ENCODE measurements around the gene PROB1. TPM values are rescaled to one million over a fixed set of nuclear protein-coding genes. Genes with fewer than 3 reads are reported as not detected.
A peak's percentile ranks its signal among the peaks of the same experiment; 100 is the strongest.
"Not testable (repeated sequence)": the region's sequence is repeated elsewhere in the genome, so short reads cannot be mapped to it uniquely, and the experiment has no call there.

The PROB1 gene
- total RNA-seq, 2 experiments from 2014 or later = 3.8 to 3.9 TPM

DNA sequence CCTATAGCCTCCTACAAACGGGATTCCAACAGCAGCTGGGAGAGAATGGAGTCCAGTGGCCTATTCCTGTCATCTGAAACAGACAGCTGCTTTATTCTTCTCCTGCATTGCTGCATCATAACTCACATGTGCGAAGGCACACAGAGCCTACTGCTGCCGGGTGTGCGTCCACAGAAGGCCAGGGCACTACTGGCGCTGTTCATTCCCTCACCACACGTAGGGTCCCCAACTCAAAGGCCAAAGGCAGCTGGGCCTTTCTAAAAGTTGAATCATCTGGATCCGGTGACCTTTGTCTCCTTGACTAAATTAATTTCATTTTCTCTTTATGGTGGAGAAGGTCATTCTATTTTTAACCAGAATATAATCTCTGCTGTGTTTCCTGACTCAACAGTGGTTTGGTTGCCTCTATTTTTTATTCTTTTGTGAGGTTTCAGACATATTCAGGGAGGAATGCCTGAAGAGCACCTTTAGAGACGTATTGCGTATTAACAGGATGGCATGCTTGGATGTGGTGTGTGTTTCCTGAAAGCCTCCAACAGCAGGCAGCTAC, 19.8 kb upstream of the PROB1 start:
- peaks cover 46% of the 10 kb centered on the region for H3K36me3 Mint-ChIP-seq
- no peaks in the 10 kb centered on the region for H3K27me3 Mint-ChIP-seq
- ChIA-PET POLR2A (interaction anchor here (0.8 to 7.9 kb wide), 19 partner anchors 11 to 151 kb away, joined by 3 to 57 read pairs (median 9); partner anchors contain the start of genes DNAJC18, MATR3, MZB1 and PAIP2), CTCF (interaction anchor here (0.9 to 13.6 kb wide), 10 partner anchors 8 to 179 kb away, joined by 3 to 443 read pairs (median 4); partner anchors contain the start of genes DNAJC18, SPATA24 and UBE2D2)
- H3K27ac Mint-ChIP-seq = peak overlapping the region; percentile 96
- H3K4me3 Mint-ChIP-seq = peak overlapping the region; percentile 61
- DNase-seq = peak; percentile 31
- H3K4me1 Mint-ChIP-seq (ENCODE audit: low read depth) = peaks cover 52% of the 10 kb centered on the region
- intact Hi-C loops (cut with micrococcal nuclease) = loop anchor here (1.0 to 2.0 kb wide), 10 partner anchors 10 to 223 kb away; partner anchors contain the start of genes PAIP2, SPATA24, STING1 and UBE2D2
- no peaks in the 10 kb centered on the region for H3K9me3 Mint-ChIP-seq

DNA sequence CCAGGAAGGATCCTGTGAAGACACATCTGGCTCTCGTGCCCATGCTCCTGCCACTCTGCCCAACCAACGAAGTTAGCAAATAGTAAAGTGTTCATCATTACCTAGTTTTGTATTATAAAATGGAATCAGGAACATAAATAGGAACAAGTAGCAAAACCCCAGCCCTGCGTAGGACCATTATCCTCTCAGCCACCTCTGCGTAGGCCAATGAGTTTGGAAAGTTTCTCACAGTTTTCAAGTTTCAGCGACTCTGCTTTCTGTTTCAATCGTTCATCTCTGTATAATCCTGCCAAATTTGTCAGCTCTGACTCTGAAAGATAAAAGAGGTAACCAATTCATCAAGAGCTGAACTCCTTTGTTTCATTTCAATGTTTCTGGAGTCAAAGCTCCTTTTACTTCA, 19.1 kb upstream of the PROB1 start:
- peak overlapping the region; percentile 61 for H3K4me3 Mint-ChIP-seq
- intact Hi-C loops (cut with micrococcal nuclease) = loop anchor here (1.0 to 2.0 kb wide), 6 partner anchors 10 to 223 kb away; partner anchors contain the start of genes SPATA24, STING1 and UBE2D2

DNA sequence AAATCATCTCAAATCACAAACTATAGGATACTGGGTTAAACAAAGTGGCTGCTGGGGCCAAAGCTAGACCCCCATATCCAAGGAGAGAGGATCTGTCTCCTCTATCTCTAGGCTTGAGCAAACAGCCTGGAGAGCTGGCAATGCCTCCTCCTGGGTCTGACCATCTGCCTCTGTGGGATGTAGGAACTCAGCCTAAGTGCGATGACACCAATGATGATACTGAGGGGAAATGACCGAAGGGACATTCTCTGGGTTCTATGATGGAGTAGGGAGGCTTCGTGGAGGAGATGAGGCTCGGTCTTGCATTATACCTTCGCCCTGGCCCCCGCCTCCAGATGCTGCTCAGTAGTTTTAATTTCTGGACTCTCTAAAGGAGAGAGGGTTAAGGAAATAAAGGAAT, 18.2 kb upstream of the PROB1 start:
- POLR2A ChIA-PET = interaction anchor here (2.9 to 5.7 kb wide), 2 partner anchors 21 to 46 kb away, joined by 14 to 57 read pairs; partner anchors contain the start of gene MZB1

More for the DNA sequence above, 19.1 kb upstream of the PROB1 start:
- H3K27ac Mint-ChIP-seq = peak overlapping the region; percentile 96
- DNase-seq = peak; percentile 62
- ChIA-PET POLR2A (interaction anchor here (0.6 to 7.9 kb wide), 17 partner anchors 11 to 151 kb away, joined by 3 to 57 read pairs (median 11); partner anchors contain the start of genes DNAJC18, MATR3, MZB1 and PAIP2), CTCF (interaction anchor here (0.6 to 13.6 kb wide), 10 partner anchors 9 to 180 kb away, joined by 3 to 443 read pairs (median 4); partner anchors contain the start of genes DNAJC18, SPATA24 and UBE2D2)
- H3K9me3 Mint-ChIP-seq = no peaks in the 10 kb centered on the region
- peaks cover 42% of the 10 kb centered on the region for H3K36me3 Mint-ChIP-seq
- H3K27me3 Mint-ChIP-seq = no peaks in the 10 kb centered on the region
- H3K4me1 Mint-ChIP-seq (ENCODE audit: low read depth) = peaks cover 52% of the 10 kb centered on the region

DNA sequence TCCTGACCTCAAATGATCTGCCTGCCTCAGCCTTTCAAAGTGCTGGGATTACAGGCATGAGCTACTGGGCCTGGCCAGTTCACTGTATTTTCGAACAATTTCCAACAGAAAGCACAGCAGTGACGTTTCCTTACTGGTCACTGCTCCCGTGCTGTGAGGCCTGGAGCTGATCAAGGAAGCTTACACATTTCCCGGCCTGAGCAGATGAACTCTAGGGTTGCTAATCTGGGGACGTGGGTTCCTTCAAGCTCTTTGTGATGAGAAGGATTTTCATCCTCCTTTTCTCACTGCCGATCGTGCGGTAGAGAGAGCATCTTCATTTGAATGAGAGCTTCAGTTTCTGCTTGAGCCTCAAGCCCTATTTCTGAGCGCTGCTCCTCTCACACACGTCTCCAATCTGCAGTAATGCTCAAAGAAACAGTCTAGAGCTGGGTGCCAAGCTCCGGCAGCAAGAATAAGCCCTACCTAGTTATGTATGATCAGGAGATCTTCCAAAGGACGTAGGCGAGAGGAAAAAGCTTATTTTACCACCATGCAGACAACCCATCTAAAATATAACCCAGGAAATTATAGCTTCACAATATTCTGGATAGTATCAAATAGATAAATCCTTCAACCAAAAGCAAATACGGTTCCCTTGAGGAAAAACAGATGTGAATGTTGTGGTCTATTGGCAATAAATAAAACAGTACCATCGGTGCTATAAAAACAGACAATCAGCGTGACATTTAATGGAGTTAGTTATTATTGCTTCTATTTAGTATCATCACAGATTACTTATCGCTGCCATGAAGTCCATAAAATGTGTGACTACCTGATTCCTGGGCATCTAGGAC, 16.3 kb upstream of the PROB1 start:
- Mint-ChIP-seq H3K27ac (no peak overlapping the region), H3K4me3 (no peak overlapping the region), H3K36me3 (peaks cover 27% of the 10 kb centered on the region), H3K4me1 (ENCODE audit: low read depth) (peaks cover 43% of the 10 kb centered on the region), H3K27me3 (no peaks in the 10 kb centered on the region), H3K9me3 (no peaks in the 10 kb centered on the region)
- DNase-seq = no peak
- ChIA-PET CTCF (interaction anchor here (0.9 to 4.0 kb wide), 7 partner anchors 8 to 222 kb away, joined by 3 to 16 read pairs (median 3); no protein-coding TSS in a partner anchor), POLR2A (no interaction called here)
- intact Hi-C loops (cut with micrococcal nuclease) = no loop called here

More for the DNA sequence above, 18.2 kb upstream of the PROB1 start:
- no peak overlapping the region for H3K4me3 Mint-ChIP-seq
- DNase-seq = no peak
- peaks cover 50% of the 10 kb centered on the region for H3K4me1 Mint-ChIP-seq (ENCODE audit: low read depth)
- CTCF ChIA-PET = interaction anchor here (1.1 to 13.6 kb wide), 5 partner anchors 10 to 103 kb away, joined by 3 to 443 read pairs (median 9); partner anchors contain the start of genes DNAJC18 and SPATA24
- intact Hi-C loops (cut with micrococcal nuclease) = no loop called here
- H3K27me3 Mint-ChIP-seq = no peaks in the 10 kb centered on the region
- peaks cover 35% of the 10 kb centered on the region for H3K36me3 Mint-ChIP-seq
- peak overlapping the region; percentile 96 for H3K27ac Mint-ChIP-seq
- no peaks in the 10 kb centered on the region for H3K9me3 Mint-ChIP-seq

DNA sequence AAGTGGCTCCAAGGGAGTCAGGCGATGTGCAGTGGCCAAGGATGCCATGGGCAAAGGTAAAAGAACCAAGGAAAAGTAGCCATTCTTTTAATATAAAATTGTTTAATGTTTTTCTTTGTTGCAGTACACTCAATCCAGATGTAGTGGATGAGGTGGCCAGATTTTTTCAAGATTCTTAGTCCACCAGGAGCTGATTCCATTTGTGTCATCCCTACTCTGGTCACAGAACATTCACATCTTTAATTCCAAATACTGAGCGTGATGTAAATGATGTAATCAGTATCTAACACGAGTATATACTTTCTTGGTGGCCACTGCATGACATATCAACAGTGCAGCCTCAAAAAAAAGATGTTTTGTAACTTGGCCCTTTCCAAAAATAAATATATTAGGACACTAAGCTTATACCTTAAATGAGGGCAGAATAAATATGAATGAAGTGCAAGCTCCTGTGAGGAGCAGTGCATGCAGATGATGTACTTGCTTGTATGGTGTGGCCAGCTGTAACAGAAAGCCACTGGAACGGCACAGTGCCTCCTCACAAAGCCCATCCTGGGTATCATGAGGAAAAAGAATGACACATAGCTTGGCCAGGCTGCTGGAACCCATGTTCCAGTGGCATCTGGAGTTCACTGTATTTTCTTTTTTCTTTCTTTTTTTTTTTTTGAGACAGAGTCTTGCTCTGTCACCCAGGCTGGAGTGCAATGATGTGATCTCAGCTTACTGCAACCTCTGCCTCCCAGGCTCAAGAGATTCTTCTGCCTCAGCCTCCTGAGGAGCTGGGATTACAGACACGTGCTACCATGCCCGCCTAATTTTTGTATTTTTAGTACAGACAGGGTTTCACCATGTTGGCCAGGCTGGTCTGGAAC, 15.5 kb upstream of the PROB1 start:
- Mint-ChIP-seq H3K4me3 (no peak overlapping the region), H3K9me3 (no peaks in the 10 kb centered on the region), H3K4me1 (ENCODE audit: low read depth) (peaks cover 34% of the 10 kb centered on the region), H3K36me3 (peaks cover 26% of the 10 kb centered on the region), H3K27me3 (no peaks in the 10 kb centered on the region), H3K27ac (no peak overlapping the region)
- no peak for DNase-seq
- intact Hi-C loops (cut with micrococcal nuclease) = no loop called here
- ChIA-PET CTCF (interaction anchor here (0.8 to 4.0 kb wide), 8 partner anchors 7 to 223 kb away, joined by 3 to 16 read pairs (median 3); no protein-coding TSS in a partner anchor), POLR2A (no interaction called here)

DNA sequence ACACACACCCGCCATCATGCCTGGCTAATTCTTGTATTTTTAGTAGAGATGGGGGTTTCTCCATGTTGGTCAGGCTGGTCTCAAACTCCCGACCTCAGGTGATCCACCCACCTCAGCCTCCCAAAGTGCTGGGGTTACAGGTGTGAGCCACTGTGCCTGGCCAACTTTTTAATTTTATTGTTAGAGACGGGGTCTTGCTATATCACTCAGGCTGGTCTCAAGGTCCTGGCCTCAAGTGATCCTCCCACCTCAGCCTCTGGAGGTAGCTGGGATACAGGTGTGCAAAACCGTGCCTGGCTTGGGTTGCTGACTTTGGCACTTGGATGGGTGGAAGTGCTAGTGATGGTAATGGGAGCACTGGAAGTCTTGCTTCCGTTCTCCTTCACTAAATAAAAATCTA, 14.2 kb upstream of the PROB1 start:
- CTCF ChIA-PET = interaction anchor here (2.1 to 4.0 kb wide), 2 partner anchors 11 to 13 kb away, joined by 6 to 16 read pairs; no protein-coding TSS in a partner anchor
- intact Hi-C loops (cut with micrococcal nuclease); POLR2A ChIA-PET; DNase-seq; H3K27me3 Mint-ChIP-seq; H3K9me3 Mint-ChIP-seq; H3K4me3 Mint-ChIP-seq; H3K27ac Mint-ChIP-seq: not testable (repeated sequence)
- Mint-ChIP-seq H3K36me3 (peaks cover 24% of the 10 kb centered on the region), H3K4me1 (ENCODE audit: low read depth) (peaks cover 29% of the 10 kb centered on the region)

DNA sequence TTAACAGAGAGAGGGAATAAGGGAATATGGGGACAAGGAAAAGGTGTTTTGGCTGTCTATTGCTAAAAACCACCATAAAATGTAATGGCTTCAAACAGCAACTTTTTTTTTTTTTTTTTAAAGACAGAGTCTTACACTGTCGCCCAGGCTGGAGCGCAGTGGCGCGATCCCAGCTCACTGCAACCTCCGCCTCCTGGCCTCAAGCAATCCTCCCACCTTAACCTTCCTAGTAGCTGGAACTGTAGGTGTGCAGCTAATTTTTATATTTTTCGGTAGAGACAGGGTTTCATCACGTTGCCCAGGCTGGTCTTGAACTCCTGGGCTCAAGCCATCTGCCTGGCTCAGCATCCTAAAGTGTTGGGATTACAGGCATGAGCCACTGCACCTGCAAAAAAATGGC, 13.3 kb upstream of the PROB1 start:
- POLR2A ChIA-PET = no interaction called here
- H3K4me1 Mint-ChIP-seq (ENCODE audit: low read depth) = peaks cover 23% of the 10 kb centered on the region
- CTCF ChIA-PET = interaction anchor here (0.6 to 4.0 kb wide), 2 partner anchors 14 to 35 kb away, joined by 3 to 16 read pairs; no protein-coding TSS in a partner anchor

DNA sequence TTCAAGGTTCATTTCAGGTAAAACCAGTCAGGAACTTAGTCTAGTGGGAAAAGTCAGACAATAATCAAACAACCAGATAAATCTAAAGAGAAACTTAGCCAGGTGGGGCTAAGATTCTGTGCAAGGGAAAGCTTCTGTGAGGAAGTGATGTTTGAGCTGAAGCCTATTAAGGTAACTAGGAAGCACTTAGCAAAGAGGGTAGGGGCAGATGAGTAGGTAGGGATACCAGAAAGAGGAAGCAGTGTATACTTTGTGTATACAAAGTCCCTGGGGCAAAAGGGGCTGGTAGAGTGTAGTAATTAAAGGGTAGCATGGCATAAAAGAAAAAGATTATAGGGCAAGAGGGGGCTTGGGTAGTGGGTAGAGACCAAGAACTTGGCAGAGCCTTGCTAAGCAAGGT, 12.6 kb upstream of the PROB1 start:
- no peak overlapping the region for H3K27ac Mint-ChIP-seq
- intact Hi-C loops (cut with micrococcal nuclease) = no loop called here
- H3K27me3 Mint-ChIP-seq = no peaks in the 10 kb centered on the region
- H3K4me1 Mint-ChIP-seq (ENCODE audit: low read depth) = peaks cover 23% of the 10 kb centered on the region
- no peak for DNase-seq
- POLR2A ChIA-PET = interaction anchor here (1.0 kb wide), 1 partner anchor 107 kb away, joined by 3 read pairs; no protein-coding TSS in a partner anchor
- CTCF ChIA-PET = interaction anchor here (0.9 to 1.2 kb wide), 2 partner anchors 8 to 15 kb away, joined by 3 read pairs; no protein-coding TSS in a partner anchor
- H3K36me3 Mint-ChIP-seq = peaks cover 10% of the 10 kb centered on the region
- H3K4me3 Mint-ChIP-seq = no peak overlapping the region
- no peaks in the 10 kb centered on the region for H3K9me3 Mint-ChIP-seq

More for the DNA sequence above, 13.3 kb upstream of the PROB1 start:
- Mint-ChIP-seq H3K27me3 (no peaks in the 10 kb centered on the region), H3K9me3 (no peaks in the 10 kb centered on the region), H3K4me3 (no peak overlapping the region), H3K27ac (no peak overlapping the region), H3K36me3 (peaks cover 16% of the 10 kb centered on the region)
- DNase-seq = no peak
- intact Hi-C loops (cut with micrococcal nuclease) = no loop called here

DNA sequence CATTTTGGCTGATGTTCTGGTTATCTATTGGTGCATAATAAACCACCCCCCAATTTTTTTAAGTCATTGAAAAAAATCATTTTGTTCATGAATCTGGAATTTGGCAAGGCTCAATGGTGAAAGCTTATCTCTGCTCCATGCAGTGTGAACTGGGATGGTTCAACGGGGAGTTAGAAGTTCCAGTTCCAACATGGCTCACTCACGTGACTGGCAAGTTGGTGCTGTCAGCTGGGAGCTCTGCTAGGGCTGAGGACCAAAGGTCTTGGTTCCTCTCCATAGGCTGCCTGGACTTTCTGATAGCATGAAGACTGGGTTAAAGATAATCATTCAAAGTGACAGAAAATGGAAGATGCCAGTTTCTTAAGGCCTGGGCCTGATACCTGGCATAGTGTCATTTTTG, 12.1 kb upstream of the PROB1 start:
- no peak overlapping the region for H3K27ac Mint-ChIP-seq
- intact Hi-C loops (cut with micrococcal nuclease) = no loop called here
- H3K9me3 Mint-ChIP-seq = no peaks in the 10 kb centered on the region
- DNase-seq = no peak
- H3K4me3 Mint-ChIP-seq = no peak overlapping the region
- H3K27me3 Mint-ChIP-seq = no peaks in the 10 kb centered on the region
- ChIA-PET CTCF (interaction anchor here (0.6 to 2.3 kb wide), 6 partner anchors 9 to 112 kb away, joined by 3 to 8 read pairs (median 3); no protein-coding TSS in a partner anchor), POLR2A (interaction anchor here (1.0 to 1.2 kb wide), 2 partner anchors 9 to 108 kb away, joined by 3 read pairs; no protein-coding TSS in a partner anchor)
- peaks cover 24% of the 10 kb centered on the region for H3K4me1 Mint-ChIP-seq (ENCODE audit: low read depth)
- peaks cover 6% of the 10 kb centered on the region for H3K36me3 Mint-ChIP-seq

DNA sequence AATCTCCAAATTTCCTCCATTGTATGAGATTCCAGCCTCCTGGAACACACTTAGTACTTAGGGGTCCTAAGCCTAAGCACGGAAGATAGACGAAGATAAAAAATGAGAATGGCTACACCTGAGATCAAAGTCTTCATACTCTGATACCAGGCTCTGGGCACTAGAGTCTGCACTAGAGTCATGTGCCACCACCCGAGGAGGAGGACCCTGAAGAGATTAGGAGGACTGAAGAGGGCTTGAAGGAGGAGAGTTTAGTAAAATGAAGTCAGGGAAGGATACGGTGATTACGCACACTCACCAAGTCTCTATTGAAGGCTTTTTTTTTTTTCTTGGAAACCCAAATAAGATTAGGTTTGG, 9.6 kb upstream of the PROB1 start:
- intact Hi-C loops (cut with micrococcal nuclease) = loop anchor here (1.0 to 5.0 kb wide), 5 partner anchors 10 to 343 kb away; partner anchors contain the start of genes DNAJC18 and UBE2D2
- H3K27me3 Mint-ChIP-seq = no peaks in the 10 kb centered on the region
- H3K9me3 Mint-ChIP-seq = no peaks in the 10 kb centered on the region
- H3K4me3 Mint-ChIP-seq = peak overlapping the region; percentile 91
- ChIA-PET POLR2A (interaction anchor here (0.8 to 3.1 kb wide), 7 partner anchors 9 to 78 kb away, joined by 3 to 22 read pairs (median 4); partner anchors contain the start of genes DNAJC18, PAIP2, PROB1 and STING1), CTCF (interaction anchor here (0.8 to 4.4 kb wide), 8 partner anchors 9 to 110 kb away, joined by 4 to 37 read pairs (median 8); partner anchors contain the start of genes DNAJC18, MZB1, PAIP2 and PROB1)
- DNase-seq = no peak
- H3K36me3 Mint-ChIP-seq = peaks cover 4% of the 10 kb centered on the region
- H3K4me1 Mint-ChIP-seq (ENCODE audit: low read depth) = peaks cover 30% of the 10 kb centered on the region
- peak overlapping the region; percentile 99 for H3K27ac Mint-ChIP-seq

Measured in activated CD4-positive, alpha-beta memory T cell treated with anti-CD3 and anti-CD28 coated beads for 36 hours (primary cell).